Amniotic epithelial cell (primary cell): ENCODE results near the gene CSNK1D.

Experiments used
- DNase-seq: peaks from one replicate; pipeline ENCODE4 v3.0.0-alpha.2; 2010; ENCODE audit warnings: low read depth

Gene CSNK1D

DNA sequence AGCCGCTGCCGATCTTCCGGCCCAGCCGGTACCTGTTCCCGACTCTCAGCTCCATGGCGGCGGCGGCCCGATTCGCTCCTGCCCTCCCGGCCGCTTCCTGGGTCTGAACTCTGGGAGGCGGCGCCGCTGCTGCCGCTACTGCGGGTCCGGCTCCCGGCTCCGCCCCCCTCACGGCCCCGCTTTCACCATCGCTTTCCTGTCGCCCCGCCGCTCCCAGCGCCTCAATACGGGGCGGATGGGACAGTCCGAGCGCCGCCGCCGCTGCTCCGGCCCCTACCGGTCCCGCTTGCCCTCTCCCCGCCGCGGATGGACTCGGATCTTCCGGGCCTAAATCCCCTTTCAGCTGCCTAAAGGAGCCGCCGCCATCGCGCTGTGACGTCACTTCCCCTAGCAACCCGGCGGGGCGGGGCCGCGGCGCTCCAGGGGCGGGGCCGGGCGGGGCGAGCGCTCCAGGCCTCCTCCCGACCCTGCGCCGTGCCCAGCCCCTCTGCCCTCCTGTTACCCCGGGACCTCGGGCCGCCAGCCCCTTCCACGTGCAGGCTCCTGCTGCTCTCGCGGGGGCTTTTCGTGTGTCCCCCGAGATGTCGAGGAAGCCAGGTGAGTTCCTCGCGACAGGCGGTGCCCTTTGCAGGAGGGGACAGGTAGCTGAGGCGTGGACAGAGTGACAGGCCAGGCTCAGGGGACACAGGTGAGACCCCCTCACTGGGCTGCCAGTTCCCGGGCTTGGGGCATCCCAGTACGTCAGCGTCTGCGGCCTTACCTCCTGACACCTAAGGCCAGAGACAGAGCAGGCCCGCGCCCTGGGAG, at the start of gene CSNK1D:
Gene CSNK1D (minus strand): TSS at position 374 of the 807 bp plus-strand sequence. CDS start 319 bp downstream, at position 55.
- peak; percentile 75 for DNase-seq

DNA sequence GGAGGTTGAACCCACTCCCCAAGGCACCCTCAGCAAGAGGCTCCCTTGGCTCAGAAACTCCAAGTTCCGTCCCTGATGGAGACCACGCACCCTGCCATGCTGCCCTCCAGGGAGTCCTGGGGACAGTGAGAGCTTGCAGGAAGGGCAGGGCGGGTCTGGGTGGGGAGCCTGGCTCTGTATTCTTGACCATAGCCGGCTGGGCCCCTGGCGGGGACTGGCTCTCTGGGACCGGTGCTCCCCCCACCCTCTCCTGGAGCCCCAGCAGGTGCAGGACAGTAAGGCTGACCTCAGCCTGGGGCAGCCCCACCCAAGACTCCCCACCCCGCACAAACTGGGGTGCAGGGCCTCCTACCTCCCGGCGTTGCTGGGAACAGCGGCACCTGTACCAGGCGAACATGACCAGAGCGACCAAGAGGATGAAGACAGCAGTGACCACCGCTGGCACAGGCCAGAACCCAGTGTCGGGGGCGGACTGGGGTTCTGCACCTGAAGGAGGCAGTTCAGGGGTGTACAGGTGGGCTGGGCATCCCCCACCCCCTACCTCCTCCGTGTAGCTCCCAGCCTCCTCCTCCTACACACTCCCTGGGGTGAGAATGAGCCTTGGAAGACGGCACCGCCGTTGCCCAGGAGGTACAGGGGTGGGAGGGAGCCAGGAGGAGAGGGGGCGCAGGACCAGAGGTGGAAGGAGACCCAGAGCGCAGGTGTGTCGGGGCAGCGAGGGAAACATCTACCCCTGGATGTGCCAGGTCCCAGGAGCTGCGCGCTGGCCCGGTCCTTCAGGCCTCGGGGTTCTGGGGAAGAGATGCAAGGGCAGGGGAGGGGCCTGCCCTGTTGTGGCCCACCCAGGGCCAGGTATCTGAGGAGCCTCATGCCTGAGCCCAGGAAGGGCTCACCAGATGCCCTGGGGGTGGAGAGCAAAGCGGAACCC, 49.3 kb upstream of the CSNK1D start:
- DNase-seq, result no peak

DNA sequence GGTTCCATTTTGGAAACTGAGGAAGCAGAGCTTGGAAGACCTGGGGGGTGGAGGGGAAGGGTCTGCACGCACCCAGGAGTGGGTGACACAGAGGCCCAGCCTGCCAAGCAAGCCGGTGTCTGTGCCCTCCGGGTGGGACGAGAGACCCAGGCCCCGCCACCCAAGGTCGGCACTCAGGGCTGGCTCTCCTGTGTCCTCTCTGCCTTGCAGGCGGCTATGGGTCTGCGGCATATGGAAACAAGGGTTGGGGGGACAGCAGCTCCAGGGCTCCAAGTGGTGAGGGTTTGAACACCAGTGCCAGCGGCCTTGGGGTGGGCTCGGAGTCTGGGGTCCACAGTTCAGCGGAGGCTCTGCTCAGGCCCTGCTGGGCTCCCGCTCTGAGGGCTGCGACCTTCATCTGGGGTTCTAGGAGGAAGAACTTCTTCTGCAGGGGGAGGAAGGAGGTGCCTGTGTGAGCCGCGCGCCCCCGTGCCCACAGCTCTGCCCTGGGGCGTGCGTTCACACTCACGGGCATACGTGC, 48.5 kb upstream of the CSNK1D start:
- DNase-seq, result no peak

DNA sequence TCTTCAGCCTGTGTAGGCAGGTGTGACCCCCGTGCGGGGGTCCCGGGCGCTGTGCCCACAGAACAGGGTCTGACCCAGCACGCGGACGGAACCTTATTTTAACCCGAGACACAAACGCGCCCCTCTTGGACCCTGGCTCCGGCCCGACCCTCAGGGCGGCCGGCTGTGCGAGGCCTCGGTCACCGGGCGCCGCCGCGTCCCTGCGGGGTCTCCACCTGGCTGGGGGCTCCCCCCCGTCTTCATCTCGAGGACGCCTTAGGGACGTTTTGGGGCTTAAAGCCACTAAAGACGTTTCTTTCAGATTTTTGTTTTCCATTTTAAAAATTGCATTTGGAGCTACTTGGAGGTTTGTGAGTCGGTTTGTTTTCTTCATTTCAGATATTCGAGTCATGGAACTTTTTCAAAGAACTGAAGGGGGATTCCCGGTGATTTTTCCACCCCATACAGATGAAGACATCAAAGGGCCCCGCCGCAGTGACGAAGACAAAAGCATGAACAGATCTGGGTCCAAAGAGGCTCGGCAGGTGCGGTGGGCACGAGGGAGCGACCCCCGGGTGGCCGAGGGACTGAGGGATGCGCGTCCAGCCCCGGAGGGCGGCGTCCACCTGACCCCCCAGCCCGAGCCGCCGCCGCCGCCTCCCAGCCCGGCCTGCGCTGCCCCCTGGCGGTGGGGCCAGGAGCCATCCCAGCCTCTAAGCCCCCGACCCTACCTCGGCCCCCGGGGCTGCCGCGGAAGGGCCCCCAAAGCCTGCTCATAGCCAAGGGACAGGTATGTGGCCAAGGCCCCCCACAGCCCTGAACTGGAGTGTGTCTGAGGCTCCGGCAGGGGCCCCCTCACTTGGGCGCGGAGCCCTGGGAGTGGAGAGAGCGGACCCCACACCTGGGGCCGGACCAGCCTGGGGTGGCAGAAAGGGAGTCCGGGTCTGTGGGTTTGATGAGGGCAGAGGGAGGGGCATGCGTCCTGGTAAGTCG, 47.7 kb upstream of the CSNK1D start:
- DNase-seq, result no peak

GRCh38 chr17:82320140-82320840, 46.8 kb upstream of the CSNK1D start:
- no peak for DNase-seq

DNA sequence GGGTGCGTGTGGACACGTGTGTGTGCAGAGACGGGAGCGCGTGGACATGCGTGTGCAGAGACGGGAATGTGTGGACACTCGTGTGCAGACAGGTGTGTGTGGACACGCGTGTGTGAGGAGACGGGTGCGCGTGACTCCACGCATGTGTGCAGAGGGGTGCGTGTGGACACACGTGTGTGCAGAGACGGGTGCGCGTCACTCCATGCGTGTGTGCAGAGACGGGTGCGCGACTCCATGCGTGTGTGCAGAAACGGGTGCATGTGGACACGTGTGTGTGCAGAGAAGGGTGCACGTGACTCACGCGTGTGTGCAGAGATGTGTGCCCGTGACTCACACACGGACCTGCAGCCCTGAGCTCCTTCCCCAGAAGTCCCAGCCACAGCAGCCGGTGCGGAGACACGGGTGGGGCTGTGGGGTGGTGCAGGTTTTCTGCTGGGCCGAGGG, 46.1 kb upstream of the CSNK1D start:
- no peak for DNase-seq

- DNase-seq, result no peak
These were observed 45.5 kb upstream of the CSNK1D start for GRCh38 chr17:82318772-82319606.

DNA sequence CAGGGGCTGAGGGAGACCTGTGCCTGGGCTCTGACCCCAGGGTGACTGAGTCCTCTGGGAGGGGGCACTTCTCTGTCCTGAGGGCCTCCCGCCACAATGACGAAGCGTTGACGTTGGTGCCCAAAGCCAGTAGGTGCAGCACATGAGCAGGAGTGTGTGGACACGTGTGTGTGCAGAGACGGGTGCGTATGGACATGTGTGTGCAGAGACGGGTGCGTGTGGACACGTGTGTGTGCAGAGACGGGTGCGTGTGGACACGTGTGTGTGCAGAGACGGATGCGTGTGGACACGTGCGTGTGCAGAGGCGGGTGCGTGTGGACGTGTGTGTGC, 44.6 kb upstream of the CSNK1D start:
- no peak for DNase-seq

DNA sequence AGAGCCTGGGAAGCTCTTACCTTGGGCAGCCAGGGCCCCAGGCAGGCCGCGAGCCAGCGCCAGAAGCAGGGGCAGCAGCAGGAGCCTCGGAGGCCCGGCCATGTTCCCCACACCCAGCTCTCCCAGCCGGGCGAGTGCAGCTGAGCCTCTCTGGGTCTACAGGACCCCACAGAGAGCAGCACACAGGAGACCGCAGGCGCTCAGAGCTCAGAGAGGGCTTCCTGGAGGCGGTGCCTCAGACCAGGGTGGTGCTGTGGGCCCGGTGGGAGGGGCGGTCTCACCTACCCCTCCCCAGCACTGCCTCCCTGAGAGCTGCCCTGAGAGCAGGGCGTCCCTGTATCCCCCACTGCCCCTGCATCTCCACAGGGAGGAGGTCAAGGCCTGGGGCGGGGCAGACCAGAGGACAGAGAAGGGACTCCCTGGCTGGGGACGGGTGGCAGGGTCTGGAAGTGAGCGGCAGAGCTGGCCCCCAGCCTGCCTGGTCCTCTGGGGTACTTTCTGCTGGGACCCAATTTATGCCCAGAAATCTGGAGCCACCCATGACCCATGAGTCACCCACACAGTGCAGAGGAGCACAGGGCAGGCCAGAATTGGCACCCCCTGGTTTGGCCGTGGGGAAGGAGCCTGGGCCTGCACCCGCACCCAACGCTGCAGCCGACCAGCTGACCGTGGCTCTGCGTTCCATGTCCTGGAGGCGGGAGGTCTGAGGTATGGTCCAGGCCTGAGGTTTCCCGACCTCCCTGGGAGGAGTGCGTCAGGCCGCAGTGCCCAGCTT, 44.1 kb upstream of the CSNK1D start, which contains the start of gene CD7:
Gene CD7 (minus strand): TSS at position 215 of the 775 bp plus-strand sequence. CDS start 113 bp downstream, at position 102.
- DNase-seq, result no peak

GRCh38 chr17:82316651-82317393, 43.3 kb upstream of the CSNK1D start:
- no peak for DNase-seq

GRCh38 chr17:82315703-82316358, 42.3 kb upstream of the CSNK1D start:
- DNase-seq, result no peak

GRCh38 chr17:82314727-82315605, 41.5 kb upstream of the CSNK1D start:
- DNase-seq, result no peak

DNA sequence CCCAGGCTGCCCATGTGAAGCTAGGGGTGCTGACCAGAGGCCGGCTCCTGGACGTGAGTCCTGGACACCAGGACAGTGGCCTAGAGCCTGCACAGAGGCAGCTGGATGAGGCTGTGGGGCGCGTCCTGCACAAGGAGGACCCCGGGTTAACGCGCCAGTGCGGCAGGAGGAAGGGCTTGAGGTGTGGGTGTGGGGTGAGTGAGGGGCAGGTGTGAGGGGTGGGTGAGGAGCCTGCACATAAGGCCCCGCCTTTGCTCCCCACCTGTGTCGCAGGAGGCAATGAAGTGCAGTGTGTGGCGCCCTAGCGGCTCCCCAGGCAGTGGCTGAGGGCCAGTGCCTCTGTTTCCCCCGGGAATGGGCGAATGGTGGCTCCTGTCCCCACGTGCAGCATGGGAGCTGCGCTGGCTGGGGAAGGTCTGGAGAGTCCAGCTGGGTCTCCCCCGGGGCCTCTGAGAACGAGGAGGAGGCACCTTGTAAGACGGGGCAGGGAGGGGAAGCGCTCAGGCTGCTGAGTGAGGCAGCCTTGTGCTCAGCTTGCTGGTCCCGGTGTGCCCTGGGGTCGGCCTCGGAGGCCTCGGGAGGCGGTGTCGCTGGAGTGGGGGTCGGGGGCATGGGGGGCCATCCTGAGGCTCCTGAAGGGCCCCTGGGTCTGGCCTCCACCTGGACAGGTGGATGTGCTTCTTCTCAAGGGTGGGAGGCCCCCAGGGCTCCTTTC, 40.7 kb upstream of the CSNK1D start:
- no peak for DNase-seq

DNA sequence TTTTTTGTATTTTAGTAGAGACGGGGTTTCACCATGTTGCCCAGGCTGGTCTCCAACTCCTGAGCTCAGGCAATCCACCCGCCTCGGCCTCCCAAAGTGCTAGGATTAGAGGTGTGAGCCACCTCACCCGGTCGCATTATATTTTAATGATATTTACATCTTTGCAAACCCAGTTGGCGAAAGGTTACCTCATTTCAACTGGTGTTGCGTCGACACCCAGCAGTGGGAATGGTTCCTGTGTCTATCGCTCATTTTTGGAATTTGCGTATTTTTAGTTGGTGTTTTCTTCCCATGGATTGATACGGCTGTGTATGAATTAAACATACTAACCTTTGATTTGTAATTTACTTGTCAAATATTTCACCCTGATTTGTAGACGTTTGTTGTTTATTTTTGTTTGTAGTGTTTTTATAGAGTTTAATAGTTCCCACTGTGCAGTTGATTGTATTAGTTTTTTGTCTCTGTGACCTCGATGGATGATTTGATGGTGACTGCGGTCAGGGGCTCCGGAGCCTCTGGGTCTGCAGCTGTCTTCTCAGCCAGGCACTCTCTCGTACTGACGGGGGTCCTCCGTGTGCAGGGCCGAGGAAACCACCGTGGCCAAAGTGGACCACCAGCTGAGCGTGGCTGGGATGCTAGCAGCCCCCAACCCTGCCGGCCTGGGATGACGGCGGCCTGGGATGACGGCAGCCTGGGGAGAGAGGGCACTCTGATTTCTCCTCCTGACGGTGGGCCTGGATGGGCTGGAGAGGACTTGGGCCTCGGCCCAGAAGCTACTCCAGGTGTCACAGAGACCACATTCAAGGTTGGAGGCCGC, 39.9 kb upstream of the CSNK1D start:
- no peak for DNase-seq

- no peak for DNase-seq
These were observed 38.5 kb upstream of the CSNK1D start for GRCh38 chr17:82311971-82312370.
